ENCODE measurements around the gene FAM25G. TPM values are rescaled to one million over a fixed set of nuclear protein-coding genes. Genes with fewer than 3 reads are reported as not detected.

The FAM25G gene
- 0.85 to 1.5 TPM (median 1.1 TPM) in 3 of 5 replicates, not detected in the others for total RNA-seq (2022; extraction: Qiagen RNA extraction)

GRCh38 chr10:47491600-47491999 lies at the start of gene FAM25G:
Gene FAM25G (minus strand): TSS chr10:47491700. CDS start chr10:47491674, 26 bp downstream.

GRCh38 chr10:47523475-47523874 lies 32.0 kb upstream of the FAM25G start, which contains the start of gene AGAP9:
Gene AGAP9 (minus strand): TSS chr10:47523638. CDS start chr10:47523526, 112 bp downstream.

GRCh38 chr10:47483923-47484322 lies 7.6 kb downstream of the FAM25G start, which contains the start of gene ANXA8:
Gene ANXA8 (minus strand): TSS chr10:47484115. CDS start chr10:47483933, 182 bp downstream.

Other genes starting within 250 kb of the FAM25G start
- gene GDF10, start 191.5 kb downstream of the FAM25G start, total RNA-seq (2022; extraction: Qiagen RNA extraction) = 0.03 to 0.10 TPM (median 0.07 TPM) in 5 replicates
- gene GDF2, start 169.2 kb downstream of the FAM25G start, total RNA-seq (2022; extraction: Qiagen RNA extraction) = not detected in 5 replicates
- not detected in 5 replicates for gene RBP3, start 143.3 kb downstream of the FAM25G start, total RNA-seq (2022; extraction: Qiagen RNA extraction)
- 10.9 to 15.0 TPM (median 13.2 TPM) in 5 replicates for gene ZNF488, start 107.4 kb downstream of the FAM25G start, total RNA-seq (2022; extraction: Qiagen RNA extraction)
- gene ANXA8, start 7.6 kb downstream of the FAM25G start, total RNA-seq (2022; extraction: Qiagen RNA extraction) = 28.3 to 41.4 TPM (median 35.1 TPM) in 5 replicates
- 8.4 to 10.5 TPM (median 9.7 TPM) in 5 replicates for gene AGAP9, start 31.9 kb upstream of the FAM25G start, total RNA-seq (2022; extraction: Qiagen RNA extraction)

Measured in A549 treated with Hydrocortisone at 1 μM for 4 hours (cell line).